AG10803 (cell line): Measurements from ENCODE around the gene SSBP3.
A peak's percentile ranks its signal among the peaks of the same experiment; 100 is the strongest.

Experiments used
- DNase-seq: peaks from one replicate; pipeline ENCODE4 v3.0.0; 2010; ENCODE audit warnings: low read depth
- H3K4me3 ChIP-seq: 2 replicates; pipeline ENCODE4 v1.5.1; 2011; ENCODE audit warnings: mild to moderate bottlenecking, low read length, control low read depth
- TF ChIP-seq, protein P1 (sequence below): conservative IDR thresholded peaks from 2 replicates; pipeline ENCODE4 v1.5.1; 2011; ENCODE audit warnings: mild to moderate bottlenecking, low read length, control low read depth, inconsistent platforms

SSBP3 gene

DNA sequence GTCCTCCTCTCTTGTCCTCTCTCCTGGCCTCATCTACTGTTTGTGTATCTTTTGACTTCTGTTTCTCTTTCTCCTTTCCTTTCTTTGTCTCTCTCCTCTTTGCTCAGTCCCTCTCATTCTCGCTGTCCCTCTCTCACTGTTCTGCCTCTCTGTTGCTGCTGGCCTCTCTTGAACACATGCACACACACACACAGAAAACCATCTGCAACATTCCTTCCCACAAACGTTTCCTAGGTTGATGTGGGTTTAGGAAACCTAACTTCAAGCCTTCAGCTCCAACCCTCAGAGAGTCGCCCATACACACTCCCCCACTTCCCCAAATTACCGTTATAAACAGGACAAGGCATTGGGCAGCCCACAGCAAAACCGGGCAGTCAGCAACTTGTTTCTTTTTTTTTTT, 10.9 kb upstream of the SSBP3 start:
- TF ChIP-seq, protein P1, sequence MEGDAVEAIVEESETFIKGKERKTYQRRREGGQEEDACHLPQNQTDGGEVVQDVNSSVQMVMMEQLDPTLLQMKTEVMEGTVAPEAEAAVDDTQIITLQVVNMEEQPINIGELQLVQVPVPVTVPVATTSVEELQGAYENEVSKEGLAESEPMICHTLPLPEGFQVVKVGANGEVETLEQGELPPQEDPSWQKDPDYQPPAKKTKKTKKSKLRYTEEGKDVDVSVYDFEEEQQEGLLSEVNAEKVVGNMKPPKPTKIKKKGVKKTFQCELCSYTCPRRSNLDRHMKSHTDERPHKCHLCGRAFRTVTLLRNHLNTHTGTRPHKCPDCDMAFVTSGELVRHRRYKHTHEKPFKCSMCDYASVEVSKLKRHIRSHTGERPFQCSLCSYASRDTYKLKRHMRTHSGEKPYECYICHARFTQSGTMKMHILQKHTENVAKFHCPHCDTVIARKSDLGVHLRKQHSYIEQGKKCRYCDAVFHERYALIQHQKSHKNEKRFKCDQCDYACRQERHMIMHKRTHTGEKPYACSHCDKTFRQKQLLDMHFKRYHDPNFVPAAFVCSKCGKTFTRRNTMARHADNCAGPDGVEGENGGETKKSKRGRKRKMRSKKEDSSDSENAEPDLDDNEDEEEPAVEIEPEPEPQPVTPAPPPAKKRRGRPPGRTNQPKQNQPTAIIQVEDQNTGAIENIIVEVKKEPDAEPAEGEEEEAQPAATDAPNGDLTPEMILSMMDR, result no peak
- H3K4me3 ChIP-seq, result no peak overlapping the region
- no peak for DNase-seq

DNA sequence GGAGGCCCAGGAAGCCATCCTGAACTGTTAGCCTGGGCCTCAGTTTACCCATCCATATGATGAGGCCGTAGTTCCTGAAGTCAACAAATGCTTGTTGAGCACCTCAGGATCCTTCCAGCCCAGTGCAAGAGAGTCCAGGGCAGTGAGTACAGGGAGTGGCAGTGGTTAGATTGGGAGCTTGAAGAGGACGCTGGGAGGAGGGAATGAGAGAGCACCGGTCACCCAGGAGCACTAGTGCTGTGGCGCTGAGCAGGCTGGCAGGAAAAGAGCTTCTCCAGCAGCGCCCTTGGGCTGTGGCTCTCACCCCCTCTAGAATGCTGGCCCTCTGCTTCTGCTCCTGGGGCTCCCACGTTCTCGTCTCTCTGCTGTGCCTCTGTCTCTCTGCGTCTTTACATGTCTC, 10.2 kb upstream of the SSBP3 start:
- H3K4me3 ChIP-seq, result no peak overlapping the region
- DNase-seq, result no peak
- TF ChIP-seq, protein P1, result no peak

DNA sequence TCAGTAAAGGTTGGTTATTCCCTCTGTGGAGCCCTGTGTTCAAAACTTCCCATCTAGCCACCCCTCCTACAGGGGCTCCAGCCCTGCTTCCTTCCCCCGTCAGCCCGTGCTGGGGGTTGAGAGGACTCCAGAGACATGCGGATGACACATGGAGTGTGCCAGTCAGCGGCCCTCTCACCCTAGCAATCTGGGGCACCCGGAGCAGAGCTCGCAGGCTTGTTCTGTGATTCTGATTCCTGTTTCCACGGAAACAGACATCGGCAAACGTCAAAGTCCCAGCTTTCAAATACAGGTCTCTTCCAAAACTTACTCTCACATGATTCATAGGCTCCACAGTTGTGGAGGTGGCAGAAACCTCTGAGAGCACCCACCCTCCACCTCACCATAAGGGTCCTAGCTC, 9.8 kb upstream of the SSBP3 start:
- TF ChIP-seq, protein P1, result no peak
- no peak overlapping the region for H3K4me3 ChIP-seq
- no peak for DNase-seq

DNA sequence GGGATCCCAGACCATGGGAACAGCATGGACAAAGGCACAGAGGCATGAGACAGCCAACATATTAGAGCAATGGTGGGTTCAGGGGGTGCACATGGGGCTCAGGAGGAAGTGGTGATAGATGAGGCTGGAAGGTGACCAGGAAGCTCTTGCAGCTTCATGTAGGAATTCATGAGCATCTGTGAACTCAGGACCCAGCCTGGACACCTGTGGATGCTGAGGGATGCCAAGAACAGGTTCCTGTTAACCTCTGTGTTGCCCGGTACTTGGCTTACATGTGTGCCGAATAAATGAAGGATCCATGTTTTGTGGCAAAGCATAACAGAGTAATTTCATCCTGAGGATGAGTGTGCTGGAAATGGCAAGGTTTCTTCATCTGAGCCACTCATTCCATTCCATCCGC, 9.3 kb upstream of the SSBP3 start:
- no peak for DNase-seq
- H3K4me3 ChIP-seq, result no peak overlapping the region
- TF ChIP-seq, protein P1, result no peak

DNA sequence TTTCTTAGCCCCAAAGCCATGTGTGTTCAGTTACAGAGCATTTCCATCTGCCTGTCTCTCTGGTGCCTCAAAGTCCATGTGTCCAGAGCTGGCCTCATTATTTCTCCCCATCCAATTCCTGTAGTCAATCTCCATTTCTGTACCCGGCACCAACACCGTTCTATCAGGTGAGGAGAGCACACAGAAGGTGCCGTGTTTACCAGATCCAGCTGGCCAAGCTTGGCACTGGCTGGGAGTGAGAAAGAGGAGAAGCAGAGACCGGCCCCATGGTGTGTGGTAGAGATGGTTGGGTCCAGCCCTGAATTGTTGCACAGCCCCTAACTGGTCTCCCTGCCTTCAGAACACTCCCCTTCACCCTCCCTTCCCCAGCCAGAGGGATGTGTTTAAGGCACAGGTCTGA, 7.5 kb upstream of the SSBP3 start:
- TF ChIP-seq, protein P1, result no peak

DNA sequence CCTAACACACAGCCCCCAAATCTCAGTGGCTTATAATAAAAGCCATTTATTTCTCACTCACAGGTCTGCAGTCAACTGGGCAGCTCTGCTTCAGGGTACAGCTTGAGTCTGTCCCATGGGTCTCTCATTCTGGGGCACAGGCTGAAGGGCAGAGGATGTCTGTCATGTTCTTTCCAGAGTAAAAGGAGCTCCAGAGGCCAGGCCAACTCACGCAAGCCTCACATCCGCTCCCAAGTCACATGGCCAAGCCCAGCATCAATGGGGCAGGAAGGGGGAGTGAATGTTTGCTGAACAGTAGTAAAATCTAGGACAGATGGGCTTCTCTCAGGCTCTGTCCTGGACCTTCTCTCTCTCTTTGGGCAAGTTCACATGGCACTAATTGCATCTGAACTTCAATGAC, 7.1 kb upstream of the SSBP3 start:
- H3K4me3 ChIP-seq, result no peak overlapping the region
- TF ChIP-seq, protein P1, result no peak
- peak; percentile 72 for DNase-seq

More for the DNA sequence above, 7.5 kb upstream of the SSBP3 start:
- H3K4me3 ChIP-seq, result no peak overlapping the region
- DNase-seq, result no peak

DNA sequence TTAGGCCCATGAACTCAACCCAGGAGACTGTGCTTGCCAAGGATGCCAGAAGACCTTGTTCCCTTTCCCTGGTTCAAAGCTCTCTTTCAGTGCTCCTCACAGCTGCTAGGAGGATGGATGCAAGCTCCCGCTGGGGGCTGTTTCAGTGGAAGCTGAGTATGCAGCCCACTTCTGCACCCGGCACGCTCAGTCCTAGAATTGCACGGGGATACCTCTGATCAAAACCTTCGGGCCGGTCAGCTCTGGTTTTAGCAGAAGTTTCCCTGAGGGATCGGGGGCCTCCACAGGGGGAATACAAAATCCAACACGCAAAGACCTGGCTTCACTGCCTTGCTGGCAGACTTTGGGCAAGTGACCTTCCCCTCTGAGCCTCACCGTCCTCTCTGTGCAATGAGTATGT, 4.2 kb upstream of the SSBP3 start:
- TF ChIP-seq, protein P1, result no peak
- DNase-seq, result no peak

More for the DNA sequence above, 4.2 kb upstream of the SSBP3 start:
- H3K4me3 ChIP-seq, result no peak overlapping the region
